Measurements from ENCODE around the gene MCU.

DNA sequence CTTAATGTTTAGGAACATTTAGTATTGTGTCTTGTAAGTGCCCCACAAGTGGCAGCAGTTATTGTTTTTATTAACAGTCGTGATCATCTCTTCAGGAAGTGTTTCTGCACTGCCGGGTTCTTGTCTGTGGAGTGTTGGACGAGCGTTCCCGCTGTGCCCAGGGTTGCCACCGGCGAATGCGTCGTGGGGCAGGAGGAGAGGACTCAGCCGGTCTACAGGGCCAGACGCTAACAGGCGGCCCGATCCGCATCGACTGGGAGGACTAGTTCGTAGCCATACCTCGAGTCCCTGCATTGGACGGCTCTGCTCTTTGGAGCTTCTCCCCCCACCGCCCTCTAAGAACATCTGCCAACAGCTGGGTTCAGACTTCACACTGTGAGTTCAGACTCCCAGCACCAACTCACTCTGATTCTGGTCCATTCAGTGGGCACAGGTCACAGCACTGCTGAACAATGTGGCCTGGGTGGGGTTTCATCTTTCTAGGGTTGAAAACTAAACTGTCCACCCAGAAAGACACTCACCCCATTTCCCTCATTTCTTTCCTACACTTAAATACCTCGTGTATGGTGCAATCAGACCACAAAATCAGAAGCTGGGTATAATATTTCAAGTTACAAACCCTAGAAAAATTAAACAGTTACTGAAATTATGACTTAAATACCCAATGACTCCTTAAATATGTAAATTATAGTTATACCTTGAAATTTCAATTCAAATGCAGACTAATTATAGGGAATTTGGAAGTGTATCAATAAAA is 240.5 kb downstream of the MCU start:
- TF ChIP-seq CTCF (IDR thresholded peaks at IDR 0.05 in 8 of 11, conservative IDR thresholded peaks at IDR 0.05 in 3 of 11) (no peak), POLR2A (IDR thresholded peaks at IDR 0.05) (no peak)

All from spleen (tissue), 7 donors.